ENCODE data around the gene RELT. TPM values are rescaled to one million over a fixed set of nuclear protein-coding genes. Genes with fewer than 3 reads are reported as not detected.
A peak's percentile ranks its signal among the peaks of the same experiment; 100 is the strongest.

RELT gene
- total and polyA plus RNA-seq, 9 of the 15 experiments (the other 6 are each of a cell fraction or from before 2014, with no cell fraction given) = 1.1 to 20.2 (median 7.4) TPM

DNA sequence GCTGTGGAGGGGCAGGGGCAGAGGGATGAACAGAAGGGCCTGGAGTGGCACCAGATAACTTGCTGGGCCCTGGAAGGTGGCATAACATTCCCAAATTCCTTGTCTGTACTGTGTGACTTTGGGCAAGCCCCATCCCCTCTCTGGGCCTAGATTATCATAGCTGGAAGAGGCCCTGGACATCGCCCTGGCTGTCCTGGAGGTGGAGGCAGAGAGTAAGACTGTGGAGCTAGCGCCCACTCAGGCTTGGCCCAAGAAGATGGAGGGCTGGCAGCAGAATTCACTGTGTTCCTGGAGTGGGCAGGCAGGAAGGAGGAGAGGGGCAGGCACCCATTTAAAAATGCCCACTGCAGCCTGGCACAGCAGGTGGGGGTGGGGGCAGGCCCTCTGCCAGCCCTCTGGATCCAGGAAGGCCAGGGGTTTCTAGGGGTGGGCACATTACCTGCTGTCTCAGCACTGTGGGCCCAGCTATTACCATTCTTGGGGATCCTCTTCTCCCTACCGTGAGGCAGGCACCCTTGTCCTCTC lies 45.6 kb upstream of the RELT start:
- H3K9me3 ChIP-seq (replicated peaks; ENCODE audit: control insufficient read depth, insufficient read depth, low read depth, low read length) = no peaks in the 10 kb centered on the region
- no peak overlapping the region for H3K4me2 ChIP-seq (ENCODE audit: insufficient read depth, low read length)
- ATAC-seq (peak; percentile 72), FAIRE-seq (no peak), DNase-seq (ENCODE audit: extremely low read depth in 1 of 4, low spot score in 3 of 4) (peak; percentile 29 to 54 (median 46))
- ChIA-PET POLR2A (no interaction called here), CTCF (ENCODE audit: low intra/inter-chr PET ratio) (no interaction called here)
- no peak overlapping the region for H2AFZ ChIP-seq (ENCODE audit: low read depth, low read length)
- intact Hi-C loops (cut with micrococcal nuclease) = loop anchor here (5.0 kb wide), 1 partner anchor 498 kb away; no protein-coding TSS in a partner anchor
- no peak overlapping the region; the same call in 2 of the 3 replicates for H3K27ac ChIP-seq (ENCODE audit: extremely low read depth, low read depth, low read length)
- no peaks in the 10 kb centered on the region for H3K9me1 ChIP-seq (ENCODE audit: control insufficient read depth, insufficient read depth, low read length)
- WGBS (ENCODE audit: insufficient coverage, low coverage, missing lambda C conversion rate) = 21% methylated on average over 3 of the region's 3 CpGs
- no peaks in the 10 kb centered on the region for H3K27me3 ChIP-seq (ENCODE audit: control insufficient read depth in 2 of 2, insufficient read depth in 2 of 2, low read length in 2 of 2)
- no TSS peak for BruUV-seq (replicated peaks)
- no peaks in the 10 kb centered on the region for H3K79me2 ChIP-seq (ENCODE audit: control insufficient read depth, insufficient read depth, low read length)
- no peak overlapping the region for H3K4me3 ChIP-seq
- H3K4me1 ChIP-seq (replicated peaks in 1 of 2; ENCODE audit: control insufficient read depth in 2 of 2, insufficient read depth in 2 of 2, low read length in 2 of 2) = peaks cover 13 to 16% of the 10 kb centered on the region in 2 experiments; a peak in 4 of 5 replicates
- in situ Hi-C loops (cut with MboI) = no loop called here
- no peak overlapping the region for H3K9ac ChIP-seq (ENCODE audit: insufficient read depth in 1 of 2, low read depth in 2 of 2, low read length in 2 of 2)
- peaks cover 1% of the 10 kb centered on the region for H4K20me1 ChIP-seq (replicated peaks; ENCODE audit: control insufficient read depth, insufficient read depth, low read length)
- no peaks in the 10 kb centered on the region for H3K36me3 ChIP-seq (ENCODE audit: control insufficient read depth, insufficient read depth, low read length)
- TF ChIP-seq MEIS2 (IDR thresholded peaks at IDR 0.05; ENCODE audit: partially characterized antibody) (no peak), CHD2 (IDR thresholded peaks at IDR 0.05; ENCODE audit: low read depth, low read length) (no peak), BRF1 (IDR thresholded peaks at IDR 0.05; ENCODE audit: borderline replicate concordance, extremely low read depth, insufficient read length) (no peak), U2AF1 (optimal IDR thresholded peaks at IDR 0.05; ENCODE audit: low read depth, low read length) (no peak), JUNB (CRISPR knock-in tag; conservative IDR thresholded peaks at IDR 0.05) (no peak), SMARCA5 (IDR thresholded peaks at IDR 0.05) (peak; percentile 78), CC2D1A (IDR thresholded peaks at IDR 0.05) (no peak), ERF (CRISPR knock-in tag; IDR thresholded peaks at IDR 0.05) (no peak), MTA1 (IDR thresholded peaks at IDR 0.05; ENCODE audit: borderline replicate concordance) (no peak), LEF1 (IDR thresholded peaks at IDR 0.05) (no peak), FOXJ2 (tag; IDR thresholded peaks at IDR 0.05) (no peak), TCF3 (CRISPR knock-in tag; IDR thresholded peaks at IDR 0.05) (no peak), RCOR1 (IDR thresholded peaks at IDR 0.05; ENCODE audit: borderline replicate concordance in 1 of 2, low read depth in 2 of 2, low read length in 2 of 2) (peak in 1 of 2 experiments; percentile 27; a peak in 1 of 4 replicates), EGR1 (conservative IDR thresholded peaks at IDR 0.05) (peak; percentile 39; the same call in 1 of the 2 replicates), TCF15 (CRISPR knock-in tag; IDR thresholded peaks at IDR 0.05) (no peak), ZNF41 (CRISPR knock-in tag; conservative IDR thresholded peaks at IDR 0.05) (no peak)
- TF ChIP-seq, protein P1, sequence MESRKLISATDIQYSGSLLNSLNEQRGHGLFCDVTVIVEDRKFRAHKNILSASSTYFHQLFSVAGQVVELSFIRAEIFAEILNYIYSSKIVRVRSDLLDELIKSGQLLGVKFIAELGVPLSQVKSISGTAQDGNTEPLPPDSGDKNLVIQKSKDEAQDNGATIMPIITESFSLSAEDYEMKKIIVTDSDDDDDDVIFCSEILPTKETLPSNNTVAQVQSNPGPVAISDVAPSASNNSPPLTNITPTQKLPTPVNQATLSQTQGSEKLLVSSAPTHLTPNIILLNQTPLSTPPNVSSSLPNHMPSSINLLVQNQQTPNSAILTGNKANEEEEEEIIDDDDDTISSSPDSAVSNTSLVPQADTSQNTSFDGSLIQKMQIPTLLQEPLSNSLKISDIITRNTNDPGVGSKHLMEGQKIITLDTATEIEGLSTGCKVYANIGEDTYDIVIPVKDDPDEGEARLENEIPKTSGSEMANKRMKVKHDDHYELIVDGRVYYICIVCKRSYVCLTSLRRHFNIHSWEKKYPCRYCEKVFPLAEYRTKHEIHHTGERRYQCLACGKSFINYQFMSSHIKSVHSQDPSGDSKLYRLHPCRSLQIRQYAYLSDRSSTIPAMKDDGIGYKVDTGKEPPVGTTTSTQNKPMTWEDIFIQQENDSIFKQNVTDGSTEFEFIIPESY (CRISPR knock-in tag; IDR thresholded peaks at IDR 0.05) = peak; percentile 77
- TF ChIP-seq, protein P2, sequence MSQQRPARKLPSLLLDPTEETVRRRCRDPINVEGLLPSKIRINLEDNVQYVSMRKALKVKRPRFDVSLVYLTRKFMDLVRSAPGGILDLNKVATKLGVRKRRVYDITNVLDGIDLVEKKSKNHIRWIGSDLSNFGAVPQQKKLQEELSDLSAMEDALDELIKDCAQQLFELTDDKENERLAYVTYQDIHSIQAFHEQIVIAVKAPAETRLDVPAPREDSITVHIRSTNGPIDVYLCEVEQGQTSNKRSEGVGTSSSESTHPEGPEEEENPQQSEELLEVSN (IDR thresholded peaks at IDR 0.05; ENCODE audit: borderline replicate concordance in 1 of 2, extremely low read depth in 1 of 2, insufficient read depth in 1 of 2, insufficient read length in 1 of 2, low read depth in 1 of 2, low read length in 1 of 2, poor library complexity in 1 of 2, severe bottlenecking in 1 of 2) = no peak
- TF ChIP-seq, protein P3, sequence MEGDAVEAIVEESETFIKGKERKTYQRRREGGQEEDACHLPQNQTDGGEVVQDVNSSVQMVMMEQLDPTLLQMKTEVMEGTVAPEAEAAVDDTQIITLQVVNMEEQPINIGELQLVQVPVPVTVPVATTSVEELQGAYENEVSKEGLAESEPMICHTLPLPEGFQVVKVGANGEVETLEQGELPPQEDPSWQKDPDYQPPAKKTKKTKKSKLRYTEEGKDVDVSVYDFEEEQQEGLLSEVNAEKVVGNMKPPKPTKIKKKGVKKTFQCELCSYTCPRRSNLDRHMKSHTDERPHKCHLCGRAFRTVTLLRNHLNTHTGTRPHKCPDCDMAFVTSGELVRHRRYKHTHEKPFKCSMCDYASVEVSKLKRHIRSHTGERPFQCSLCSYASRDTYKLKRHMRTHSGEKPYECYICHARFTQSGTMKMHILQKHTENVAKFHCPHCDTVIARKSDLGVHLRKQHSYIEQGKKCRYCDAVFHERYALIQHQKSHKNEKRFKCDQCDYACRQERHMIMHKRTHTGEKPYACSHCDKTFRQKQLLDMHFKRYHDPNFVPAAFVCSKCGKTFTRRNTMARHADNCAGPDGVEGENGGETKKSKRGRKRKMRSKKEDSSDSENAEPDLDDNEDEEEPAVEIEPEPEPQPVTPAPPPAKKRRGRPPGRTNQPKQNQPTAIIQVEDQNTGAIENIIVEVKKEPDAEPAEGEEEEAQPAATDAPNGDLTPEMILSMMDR (IDR thresholded peaks at IDR 0.05 in 2 of 3, conservative IDR thresholded peaks at IDR 0.05 in 1 of 3; ENCODE audit: insufficient read depth in 2 of 3, low read depth in 1 of 3, low read length in 3 of 3) = peak; percentile 45 to 65 (median 49); a peak in 4 of 6 replicates

Measured in K562 (cell line).